ENCODE results near the gene HAUS7. TPM values are rescaled to one million over a fixed set of nuclear protein-coding genes. Genes with fewer than 3 reads are reported as not detected.

HAUS7 gene
- total RNA-seq, 1 experiment from 2014 or later: 46.5 TPM

GRCh38 chrX:153450114-153450948, 20.0 kb downstream of the HAUS7 start (continued):
- TF ChIP-seq ZNF425 (CRISPR knock-in tag; conservative IDR thresholded peaks at IDR 0.05): no peak
- TF ChIP-seq ZNF396 (CRISPR knock-in tag; IDR thresholded peaks at IDR 0.05; ENCODE audit: borderline replicate concordance): no peak
- no peak for TF ChIP-seq AR (CRISPR knock-in tag; IDR thresholded peaks at IDR 0.05)

GRCh38 chrX:153449368-153450113, 20.8 kb downstream of the HAUS7 start:
- POLR2A ChIA-PET: no interaction called here
- CTCF ChIA-PET: interaction anchor here (0.8 to 1.0 kb wide), 2 partner anchors 12 to 45 kb away, joined by 3 to 4 read pairs; partner anchors contain the start of gene BGN
- Mint-ChIP-seq H3K4me1 (no peaks in the 10 kb centered on the region), H3K27ac (no peak overlapping the region), H3K27me3 (ENCODE audit: low read depth) (no peaks in the 10 kb centered on the region), H3K36me3 (peaks cover 3% of the 10 kb centered on the region; the same call in 1 of the 2 replicates), H3K4me3 (no peak overlapping the region), H3K9me3 (no peaks in the 10 kb centered on the region)
- no peak for DNase-seq (ENCODE audit: low spot score)
- TF ChIP-seq USF1 (CRISPR knock-in tag; IDR thresholded peaks at IDR 0.05) (no peak), ZSCAN18 (CRISPR knock-in tag; IDR thresholded peaks at IDR 0.05) (no peak), ZNF512 (CRISPR knock-in tag; IDR thresholded peaks at IDR 0.05; ENCODE audit: borderline replicate concordance) (no peak), ARID4B (CRISPR knock-in tag; IDR thresholded peaks at IDR 0.05; ENCODE audit: borderline replicate concordance) (no peak), TEAD4 (CRISPR knock-in tag; IDR thresholded peaks at IDR 0.05) (no peak), E2F1 (CRISPR knock-in tag; IDR thresholded peaks at IDR 0.05) (no peak)
- no peak for ATAC-seq

Data from WTC11 (cell line).